A673 (cell line): ENCODE measurements around the gene C10orf90.

Experiments used
- CTCF ChIP-seq: fragments of 300-800, 200-600 bp; sonication (generic); conservative IDR thresholded peaks from 2 replicates; pipeline ENCODE4 v1.5.1; 2017; ENCODE audit warnings: low read depth, mild to moderate bottlenecking, antibody characterized with exemption, low read length, moderate library complexity, mixed read lengths
- EZH2 ChIP-seq: fragments of 200-600 bp; sonication (generic); IDR thresholded peaks from 2 replicates; pipeline ENCODE4 v1.6.1; 2017; ENCODE audit warnings: borderline replicate concordance, low read depth, mild to moderate bottlenecking, mixed read lengths, antibody characterized with exemption, low read length; ENCODE audit not compliant: poor library complexity, severe bottlenecking

DNA sequence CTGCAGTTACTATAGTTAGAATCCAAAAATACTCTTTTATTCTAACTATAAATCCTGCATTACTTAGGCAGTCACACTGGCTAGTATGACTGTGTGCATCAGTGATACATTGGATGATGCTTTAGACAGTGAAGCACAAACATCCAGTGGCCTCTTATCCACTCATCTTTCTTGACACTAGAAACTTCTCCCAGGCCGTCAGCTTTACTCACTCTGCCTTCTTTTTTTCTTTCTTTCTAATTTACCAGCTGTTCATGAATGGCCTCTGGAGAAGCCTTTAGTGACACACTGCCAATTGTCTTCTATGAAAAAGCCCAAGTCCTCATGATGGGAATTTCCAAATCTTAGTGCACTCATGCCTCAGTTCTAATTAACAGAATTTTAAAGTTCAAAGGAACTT is 26.2 kb upstream of the C10orf90 start:
- TF ChIP-seq CTCF (no peak), EZH2 (no peak)
